ENCODE data around the gene VPREB1. TPM values are rescaled to one million over a fixed set of nuclear protein-coding genes. Genes with fewer than 3 reads are reported as not detected.
"Not testable (repeated sequence)": the region's sequence is repeated elsewhere in the genome, so short reads cannot be mapped to it uniquely, and the experiment has no call there.

VPREB1 gene, protein sequence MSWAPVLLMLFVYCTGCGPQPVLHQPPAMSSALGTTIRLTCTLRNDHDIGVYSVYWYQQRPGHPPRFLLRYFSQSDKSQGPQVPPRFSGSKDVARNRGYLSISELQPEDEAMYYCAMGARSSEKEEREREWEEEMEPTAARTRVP
- not detected in 2 replicates for total RNA-seq (2014; rRNA removed; shearing (Covaris generic))

DNA sequence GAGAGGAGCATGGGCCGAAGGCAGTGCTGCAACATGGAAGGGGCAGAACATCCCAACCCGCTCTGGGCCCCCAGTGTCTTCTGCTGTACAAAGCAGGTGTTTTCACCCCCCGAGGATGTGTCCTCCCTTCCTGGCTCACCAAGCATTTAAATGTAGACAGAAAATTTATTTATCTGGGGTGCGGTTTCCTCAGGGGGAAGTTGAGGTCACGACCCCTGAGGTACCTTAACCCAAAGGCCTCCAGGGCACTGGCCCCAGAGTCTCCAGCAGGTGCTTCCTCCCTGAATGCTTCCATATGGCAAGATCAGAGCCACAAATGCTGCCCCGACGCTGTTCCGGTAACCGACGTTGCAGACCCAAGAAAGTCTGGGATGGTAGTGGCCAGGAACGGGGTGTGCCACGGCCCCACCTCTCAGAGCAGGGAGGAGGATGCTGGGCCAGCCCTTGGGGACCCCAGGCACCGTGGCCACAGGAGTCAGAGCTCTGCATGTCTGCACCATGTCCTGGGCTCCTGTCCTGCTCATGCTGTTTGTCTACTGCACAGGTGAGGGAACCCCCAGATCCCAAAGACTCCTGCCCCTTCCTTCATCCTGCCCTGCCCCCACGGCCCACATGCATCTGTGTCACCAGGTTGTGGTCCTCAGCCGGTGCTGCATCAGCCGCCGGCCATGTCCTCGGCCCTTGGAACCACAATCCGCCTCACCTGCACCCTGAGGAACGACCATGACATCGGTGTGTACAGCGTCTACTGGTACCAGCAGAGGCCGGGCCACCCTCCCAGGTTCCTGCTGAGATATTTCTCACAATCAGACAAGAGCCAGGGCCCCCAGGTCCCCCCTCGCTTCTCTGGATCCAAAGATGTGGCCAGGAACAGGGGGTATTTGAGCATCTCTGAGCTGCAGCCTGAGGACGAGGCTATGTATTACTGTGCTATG lies at the start of gene VPREB1:
Gene VPREB1, plus strand, starts transcription at position 471 of the 935 bp plus-strand sequence. Its CDS starts 28 bp downstream, at position 499.
- DNase-seq (ENCODE audit: low read depth), result no peak

GRCh38 chr22:22194931-22195264 lies 49.7 kb upstream of the VPREB1 start:
- no peak for DNase-seq (ENCODE audit: low read depth)

GRCh38 chr22:22195265-22196017 lies 49.1 kb upstream of the VPREB1 start:
- DNase-seq (ENCODE audit: low read depth), result peak; percentile 68

- no peak for DNase-seq (ENCODE audit: low read depth)
Measured at GRCh38 chr22:22196018-22196533, 48.5 kb upstream of the VPREB1 start.

- DNase-seq (ENCODE audit: low read depth), result no peak
Measured at GRCh38 chr22:22196833-22197477, 47.6 kb upstream of the VPREB1 start.

DNA sequence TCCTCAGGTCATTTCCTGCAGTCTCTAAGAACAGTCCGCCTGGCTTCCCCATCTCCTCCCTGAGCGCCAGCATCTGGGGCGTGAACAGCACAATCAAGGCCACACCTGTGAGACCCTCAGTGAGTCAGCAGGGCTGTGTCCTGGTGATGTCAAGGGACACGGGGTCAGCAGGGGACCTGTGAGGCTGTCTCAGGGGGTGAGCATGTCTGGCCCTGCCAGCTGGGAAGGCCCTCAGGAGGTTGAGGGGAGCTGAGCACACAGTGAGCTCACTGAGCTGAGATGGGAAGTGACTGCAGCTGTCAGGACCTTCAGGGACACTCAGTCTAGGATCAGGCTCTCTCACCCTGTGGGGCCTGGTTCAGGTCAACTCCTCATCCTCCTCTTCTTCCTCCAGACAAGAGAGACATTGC lies 46.6 kb upstream of the VPREB1 start:
- no peak for DNase-seq (ENCODE audit: low read depth)

DNA sequence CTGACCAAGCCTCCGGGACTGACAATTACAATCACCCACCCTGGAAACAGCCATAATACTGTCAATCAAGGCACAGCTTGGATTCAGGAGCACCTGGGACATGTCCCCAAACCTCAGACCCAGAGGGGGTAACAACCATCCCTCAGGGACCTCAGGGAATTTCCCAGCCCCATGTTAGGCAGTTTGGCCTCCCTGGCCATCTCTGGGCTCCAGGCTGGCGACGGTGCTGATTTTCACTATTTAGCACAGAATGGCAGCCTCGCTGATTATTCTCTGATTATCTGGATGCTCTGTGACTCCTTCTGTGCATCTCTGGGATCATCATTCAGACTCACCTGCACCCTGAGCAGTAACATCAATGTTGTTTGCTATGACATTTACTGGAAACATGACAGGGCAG lies 45.8 kb upstream of the VPREB1 start:
- no peak for DNase-seq (ENCODE audit: low read depth)

GRCh38 chr22:22199634-22200033 lies 45.0 kb upstream of the VPREB1 start:
- DNase-seq (ENCODE audit: low read depth), result no peak

DNA sequence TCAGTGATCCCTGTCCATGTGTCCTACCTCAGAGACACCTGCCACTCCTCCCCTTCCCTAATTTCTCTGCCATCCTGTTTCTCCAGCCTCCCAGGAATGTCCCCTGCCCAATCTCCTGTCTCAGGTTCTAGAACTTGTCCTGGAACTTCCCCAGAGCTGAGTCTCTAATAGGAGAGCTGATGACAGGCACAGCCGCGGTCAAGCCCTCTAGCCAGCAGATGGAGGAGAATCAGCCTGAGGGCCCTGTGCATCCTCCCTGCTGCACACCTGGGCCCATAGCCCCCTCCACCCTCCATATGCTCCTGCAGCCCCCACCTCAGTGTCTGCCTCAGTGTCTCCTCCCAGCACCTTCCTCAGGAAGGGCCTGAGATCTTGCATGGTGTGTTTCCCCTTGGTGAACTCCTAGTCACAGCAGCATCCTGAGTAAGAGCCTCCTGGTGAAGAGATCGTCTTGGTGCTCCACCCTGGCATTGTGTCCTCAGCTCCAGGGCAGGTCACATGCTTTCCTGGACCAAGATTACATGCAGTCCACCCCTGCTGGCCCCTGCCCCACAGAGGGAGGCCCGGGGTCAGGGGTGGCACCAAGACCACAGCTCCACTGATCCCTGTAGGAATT lies 43.9 kb upstream of the VPREB1 start:
- no peak for DNase-seq (ENCODE audit: low read depth)

DNA sequence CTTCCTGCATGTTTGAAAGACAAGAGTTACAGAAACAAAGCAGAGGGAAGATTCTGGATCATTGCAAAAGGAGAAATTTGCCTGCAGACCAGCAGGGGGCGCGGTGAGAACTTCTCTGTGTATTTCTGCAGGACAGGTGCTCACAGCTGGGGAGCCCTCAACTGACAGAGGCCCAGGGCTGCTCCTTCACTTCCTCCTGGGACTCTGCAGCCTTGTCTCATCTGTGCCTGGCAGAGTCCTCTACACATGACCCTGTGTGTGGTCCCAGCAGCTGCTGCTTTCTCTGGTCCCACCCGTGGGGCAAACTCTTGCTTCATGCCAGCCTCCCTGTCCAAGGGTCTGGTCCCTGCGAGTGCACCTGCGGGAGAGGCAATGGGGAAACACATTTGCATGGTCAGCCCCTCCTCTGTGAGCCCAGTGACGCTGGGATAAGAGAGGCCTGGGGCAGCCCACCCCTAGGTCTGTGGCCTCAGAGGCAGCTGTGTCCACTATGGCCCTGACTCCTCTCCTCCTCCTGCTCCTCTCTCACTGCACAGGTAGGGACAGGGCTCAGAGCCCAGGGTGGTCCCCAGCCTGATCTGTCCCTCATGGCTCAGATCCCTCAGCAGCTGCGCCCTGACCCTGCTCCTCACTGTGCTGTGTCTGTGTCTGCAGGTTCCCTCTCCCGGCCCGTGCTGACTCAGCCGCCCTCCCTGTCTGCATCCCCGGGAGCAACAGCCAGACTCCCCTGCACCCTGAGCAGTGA lies 43.2 kb upstream of the VPREB1 start:
- peak; percentile 46 for DNase-seq (ENCODE audit: low read depth)

DNA sequence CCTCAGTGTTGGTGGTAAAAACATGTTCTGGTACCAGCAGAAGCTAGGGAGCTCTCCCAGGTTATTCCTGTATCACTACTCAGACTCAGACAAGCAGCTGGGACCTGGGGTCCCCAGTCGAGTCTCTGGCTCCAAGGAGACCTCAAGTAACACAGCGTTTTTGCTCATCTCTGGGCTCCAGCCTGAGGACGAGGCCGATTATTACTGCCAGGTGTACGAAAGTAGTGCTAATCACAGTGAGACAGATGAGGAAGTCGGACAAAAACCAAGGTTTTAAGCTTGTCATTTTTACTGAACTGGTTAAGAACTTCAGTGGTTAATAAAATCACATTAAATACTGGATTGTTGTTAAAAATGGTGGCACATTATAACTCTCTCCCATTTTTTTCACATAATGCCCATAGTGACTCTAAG lies 42.6 kb upstream of the VPREB1 start:
- no peak for DNase-seq (ENCODE audit: low read depth)

- no peak for DNase-seq (ENCODE audit: low read depth)
Measured at GRCh38 chr22:22203048-22203971, 41.3 kb upstream of the VPREB1 start.

DNA sequence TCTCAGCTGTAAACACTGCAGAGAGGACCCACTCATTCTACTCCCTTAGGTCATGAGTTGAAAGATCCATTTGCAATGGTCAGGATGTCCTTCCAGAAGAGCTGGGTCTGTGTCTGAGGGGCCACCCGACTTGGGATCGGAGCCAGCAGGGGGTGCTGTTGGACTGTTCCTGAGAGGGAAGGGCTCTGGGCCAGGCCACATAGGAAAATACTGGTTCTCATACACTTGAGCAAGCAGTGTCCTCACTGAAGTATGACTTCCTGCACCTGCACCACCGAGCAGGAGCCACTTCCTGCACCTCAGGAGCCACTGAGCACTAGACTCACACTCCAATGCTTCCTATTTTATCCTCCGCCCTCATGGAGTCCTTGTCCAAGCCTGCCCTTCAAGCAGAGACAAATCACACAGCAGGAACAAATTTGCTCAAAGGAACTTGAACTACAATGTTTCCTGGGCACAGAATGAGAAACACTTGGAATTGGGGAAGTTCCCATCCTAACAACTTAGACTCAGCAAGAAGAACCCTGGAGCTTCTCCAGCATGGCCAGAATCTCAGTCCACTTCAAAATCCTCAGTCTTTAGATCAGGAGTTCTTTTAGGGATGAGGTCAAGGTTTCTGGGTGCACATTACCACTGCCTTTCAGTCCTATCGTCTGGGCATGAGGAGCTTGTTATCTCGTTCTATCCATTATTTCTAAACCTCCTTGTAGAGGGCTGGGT lies 36.6 kb upstream of the VPREB1 start:
- DNase-seq (ENCODE audit: low read depth), result peak; percentile 77

DNA sequence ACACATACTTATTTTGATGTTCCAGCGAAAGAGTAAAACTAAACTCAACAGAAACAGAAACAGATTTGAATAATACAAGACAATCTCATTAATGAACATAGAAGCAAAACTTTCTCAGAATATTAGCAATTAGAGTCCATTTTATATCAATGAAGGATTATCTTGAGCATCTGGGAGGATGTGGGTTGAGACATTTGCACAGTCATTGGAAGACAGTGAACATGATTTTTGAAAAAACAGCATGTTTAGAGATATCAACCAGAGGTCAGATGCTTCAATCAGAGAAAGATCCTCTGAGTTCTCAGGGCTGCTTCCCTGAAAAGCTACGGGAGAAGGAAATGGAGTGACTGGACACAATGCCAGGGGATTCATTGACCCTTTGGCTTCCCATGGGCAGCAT lies 35.9 kb upstream of the VPREB1 start:
- DNase-seq (ENCODE audit: low read depth), result no peak

DNA sequence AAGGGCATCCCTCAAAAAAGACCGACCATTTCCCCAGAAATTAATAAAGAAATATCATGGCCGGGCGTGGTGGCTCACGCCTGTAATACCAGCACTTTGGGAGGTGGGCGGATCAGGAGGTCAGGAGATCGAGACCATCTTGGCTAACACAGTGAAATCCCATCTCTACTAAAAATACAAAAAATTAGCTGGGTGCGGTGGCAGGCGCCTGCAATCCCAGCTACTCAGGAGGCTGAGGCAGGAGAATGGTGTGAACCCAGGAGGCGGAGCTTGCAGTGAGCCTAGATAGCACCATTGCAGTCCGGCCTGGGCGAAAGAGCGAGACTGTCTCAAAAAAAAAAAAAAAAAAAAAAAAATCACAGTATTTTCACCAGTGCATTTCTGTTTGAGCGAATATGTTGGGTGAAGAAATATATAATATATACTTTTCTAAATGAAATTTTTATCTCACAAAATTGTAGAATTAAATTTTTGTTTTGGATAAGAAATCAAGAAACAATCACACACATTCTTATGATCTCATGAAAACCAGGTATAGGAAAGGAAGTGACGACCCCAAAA lies 35.4 kb upstream of the VPREB1 start:
- DNase-seq (ENCODE audit: low read depth), result not testable (repeated sequence)

DNA sequence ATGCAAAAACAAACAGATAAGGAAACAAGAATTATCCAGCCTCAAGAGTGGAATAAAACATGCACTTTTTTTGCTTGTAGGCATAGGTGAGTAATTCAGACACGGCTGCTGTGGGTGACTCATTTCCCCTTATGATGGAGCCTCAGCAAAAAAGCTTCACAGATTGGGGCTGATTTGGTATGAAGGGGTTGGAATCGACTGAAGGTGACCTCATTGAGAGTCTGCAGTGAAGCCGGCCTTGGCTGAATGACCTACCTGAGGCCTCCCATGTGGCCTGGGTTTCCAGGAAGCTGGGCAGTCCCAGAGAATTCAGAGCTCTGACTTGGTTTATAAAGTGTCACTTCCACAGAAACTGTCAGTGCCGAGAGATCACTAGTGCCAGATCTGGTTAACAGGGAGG lies 34.2 kb upstream of the VPREB1 start:
- DNase-seq (ENCODE audit: low read depth), result peak; percentile 83

- DNase-seq (ENCODE audit: low read depth), result no peak
Measured at GRCh38 chr22:22210889-22211833, 33.4 kb upstream of the VPREB1 start.

Measured in Daoy (cell line).